Activated gamma-delta T cell treated with anti-CD3 and anti-CD28 coated beads, Interleukin-2, amount 50 U/mL, for 16 hours (primary cell): ENCODE measurements around the gene PRDM11.

Source experiments
- DNase-seq: peaks from one replicate; pipeline ENCODE4 v3.0.0-alpha.2; 2020; ENCODE audit warnings: low read depth

PRDM11 gene

GRCh38 chr11:45142241-45143055 is 4.0 kb upstream of the PRDM11 start:
- DNase-seq: no peak

DNA sequence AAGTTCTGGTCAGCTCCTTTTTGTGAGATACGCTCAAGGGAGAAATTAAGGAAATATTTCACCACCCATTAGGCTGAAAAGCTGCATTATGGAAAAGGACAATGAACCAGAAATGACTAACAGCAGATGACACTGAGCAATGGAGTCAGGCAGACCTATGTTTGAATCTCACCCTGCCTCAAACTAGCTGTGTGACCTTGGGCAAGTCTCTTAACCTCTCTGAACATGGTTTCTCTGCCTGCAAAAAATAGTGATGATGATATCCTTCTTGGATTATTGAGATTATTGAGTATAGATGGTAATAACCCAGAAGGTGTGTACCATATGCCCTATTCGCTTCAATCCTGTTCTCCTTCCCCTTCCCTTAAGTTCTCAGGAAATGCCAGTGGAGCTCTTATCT is 2.9 kb upstream of the PRDM11 start:
- DNase-seq: no peak

DNA sequence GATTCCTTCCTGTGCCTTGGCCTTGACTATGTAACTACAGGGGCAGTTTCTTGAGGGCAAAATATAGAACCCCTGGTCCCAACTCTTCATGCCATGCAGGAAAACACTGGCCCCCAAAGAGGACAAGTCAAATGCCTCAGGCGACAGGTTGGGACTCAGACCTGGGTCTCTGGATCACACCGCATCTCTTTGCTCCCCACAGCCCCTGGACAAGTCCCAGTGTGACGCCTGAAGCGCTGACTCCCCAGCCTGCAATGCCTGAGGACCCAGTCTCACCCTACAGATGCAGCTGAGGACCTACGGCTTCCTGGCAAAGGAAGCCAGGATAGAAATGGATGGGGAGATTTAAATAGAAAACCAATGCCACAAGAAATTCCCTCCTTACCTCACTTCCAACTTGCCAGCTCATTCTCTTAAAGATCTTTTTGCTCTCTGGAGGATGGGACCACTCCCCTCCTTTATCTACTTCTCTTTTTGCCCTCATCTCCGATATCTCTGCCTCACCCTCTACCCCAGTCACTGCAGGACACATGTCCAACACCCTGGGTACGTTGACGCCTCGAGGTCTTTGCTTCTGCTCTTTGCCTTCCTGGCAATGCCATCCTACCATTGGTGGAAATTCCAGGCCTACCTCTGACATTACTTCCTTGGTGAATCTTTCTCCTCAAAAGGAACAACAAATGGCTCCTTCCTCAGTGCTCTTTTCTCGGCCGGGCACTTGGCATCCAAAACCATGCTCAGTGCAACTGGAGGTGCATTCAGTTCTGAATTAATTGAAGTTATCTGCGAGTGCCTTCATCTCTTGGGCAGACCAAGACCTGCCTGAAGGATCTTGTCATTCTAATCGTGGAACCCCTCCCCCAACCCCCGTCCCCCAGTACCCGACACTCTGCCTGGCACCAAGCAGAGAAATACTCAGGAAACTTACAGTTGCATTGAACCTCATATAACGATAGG is 2.0 kb upstream of the PRDM11 start:
- DNase-seq: no peak

- no peak for DNase-seq
These were observed 1.4 kb upstream of the PRDM11 start for GRCh38 chr11:45145083-45145378.

- DNase-seq: no peak
These were observed 914 bp upstream of the PRDM11 start for GRCh38 chr11:45145379-45146071.

DNA sequence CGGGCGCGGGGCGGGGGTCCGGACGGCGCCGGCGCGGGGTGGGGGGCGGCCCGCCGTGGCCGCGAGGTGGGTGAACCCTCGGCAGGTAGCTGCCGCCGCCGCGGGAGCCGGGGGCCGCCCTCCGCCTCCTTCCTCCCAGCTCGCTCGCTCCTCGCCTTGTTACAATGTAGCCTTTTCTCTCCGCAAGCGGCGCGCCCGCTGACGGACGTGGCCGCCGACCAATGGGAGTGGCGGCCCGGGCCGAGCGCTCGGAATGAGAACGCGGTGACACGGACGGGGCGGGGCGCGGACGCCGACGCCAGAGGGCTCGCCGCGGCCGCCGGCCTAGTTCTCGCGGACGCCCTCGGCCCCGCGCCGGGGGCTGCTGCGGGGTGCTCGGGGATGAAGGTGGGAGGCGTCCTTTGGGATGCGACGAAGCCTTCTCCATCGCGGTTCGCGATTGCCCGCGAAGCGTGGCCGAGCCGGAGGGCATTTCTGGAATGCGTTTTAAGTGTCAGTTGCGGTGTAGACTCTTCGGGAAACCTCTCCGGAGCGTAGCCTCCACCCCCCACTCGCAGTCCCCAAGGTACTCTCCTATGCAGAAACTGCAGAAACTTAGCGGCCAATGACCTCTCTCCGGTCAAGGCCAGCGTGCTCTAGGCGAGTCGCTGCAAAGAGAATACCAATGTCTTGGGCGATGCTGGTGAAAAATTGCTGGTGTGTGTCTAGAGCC is 734 bp downstream of the PRDM11 start:
- DNase-seq: peak; percentile 85

DNA sequence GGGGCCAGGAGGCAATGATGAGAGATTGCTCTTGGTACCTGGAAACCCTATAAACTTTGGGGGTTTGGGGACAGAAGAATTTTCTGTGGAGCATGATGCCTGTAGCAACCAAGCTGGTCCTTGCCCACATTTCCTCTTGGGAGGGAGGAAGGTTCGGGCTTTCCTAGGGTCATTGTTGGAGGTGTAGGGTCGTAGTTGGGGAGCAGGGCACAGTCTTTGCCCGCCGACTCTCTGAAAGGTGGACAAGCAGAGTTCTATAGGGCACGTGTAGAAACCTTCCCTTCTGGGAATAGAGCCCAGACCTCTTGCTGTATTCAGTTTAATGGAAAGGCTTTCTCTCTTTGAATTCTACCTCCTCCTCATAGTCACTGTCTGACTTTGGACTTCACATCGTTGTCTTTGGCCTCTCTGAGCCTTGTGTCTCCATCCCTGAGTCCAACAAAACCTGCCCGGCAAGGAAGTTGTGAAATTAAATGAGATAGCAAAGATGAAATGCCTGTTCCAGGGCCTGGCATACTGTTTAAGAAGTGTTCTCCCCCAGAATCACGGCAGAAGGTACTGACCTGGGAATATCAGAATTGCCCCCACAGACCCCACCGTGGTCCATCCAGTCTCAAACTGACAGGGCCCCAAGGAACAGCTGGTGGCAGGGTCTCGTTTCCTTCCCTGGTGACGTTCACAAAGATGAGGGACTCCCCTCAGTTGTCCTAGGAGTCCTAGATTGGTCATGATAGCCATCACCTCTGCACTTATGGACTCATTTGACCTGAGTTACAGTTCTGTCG is 1.6 kb downstream of the PRDM11 start:
- no peak for DNase-seq

DNA sequence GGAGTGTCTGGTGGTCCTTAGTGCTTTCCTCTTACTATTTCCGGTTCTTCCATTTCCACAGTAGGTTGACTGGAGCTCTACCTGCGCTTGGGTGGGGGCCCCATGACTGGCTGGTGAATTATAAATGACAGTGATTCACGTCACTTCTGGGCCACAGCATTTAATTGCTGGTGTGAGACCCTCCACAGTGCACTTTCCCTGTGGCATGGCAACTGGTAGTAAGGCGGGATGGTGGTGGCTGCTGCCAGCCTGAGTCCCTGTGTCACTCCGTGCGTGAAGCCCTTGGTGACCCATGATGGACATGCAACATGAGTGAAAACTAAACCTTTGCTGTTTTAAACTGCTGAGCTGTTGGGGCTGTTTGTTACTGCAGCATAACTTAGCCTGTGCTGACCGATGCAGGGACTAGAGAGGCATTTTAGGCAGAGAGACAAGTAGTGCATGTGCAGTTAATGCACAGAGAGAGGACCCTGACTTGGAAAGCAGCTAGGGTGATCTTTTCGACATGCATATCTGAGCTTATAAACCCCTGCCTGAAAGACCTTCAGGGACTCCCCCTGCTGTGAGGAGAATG is 3.1 kb downstream of the PRDM11 start:
- DNase-seq: no peak

GRCh38 chr11:45150301-45150700 is 3.9 kb downstream of the PRDM11 start:
- DNase-seq: no peak

- DNase-seq: no peak
These were observed 4.5 kb downstream of the PRDM11 start for GRCh38 chr11:45150943-45151342.

- DNase-seq: no peak
These were observed 5.0 kb downstream of the PRDM11 start for GRCh38 chr11:45151362-45151982.

GRCh38 chr11:45152740-45153595 is 6.5 kb downstream of the PRDM11 start:
- no peak for DNase-seq

DNA sequence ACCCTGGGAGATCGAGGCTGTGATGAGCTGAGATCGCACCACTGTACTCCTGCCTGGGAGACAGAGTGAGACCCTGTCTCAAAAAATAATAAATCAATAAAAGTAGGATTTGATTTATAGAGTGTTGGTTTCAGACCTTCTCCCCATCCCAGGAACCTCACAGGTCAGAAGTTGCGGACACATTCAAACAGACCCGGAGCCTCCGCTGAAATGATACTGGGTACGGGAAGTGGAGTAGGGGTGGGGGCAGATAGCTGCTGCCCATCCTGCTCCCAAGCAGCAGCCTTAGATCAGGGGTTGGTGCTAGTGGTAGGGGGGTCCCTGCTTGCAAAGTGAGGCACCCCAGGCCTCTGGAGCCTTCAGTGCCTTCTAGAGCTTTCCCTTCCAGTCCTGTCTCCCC is 7.8 kb downstream of the PRDM11 start:
- DNase-seq: no peak

- DNase-seq: no peak
These were observed 8.7 kb downstream of the PRDM11 start for GRCh38 chr11:45155058-45155551.

DNA sequence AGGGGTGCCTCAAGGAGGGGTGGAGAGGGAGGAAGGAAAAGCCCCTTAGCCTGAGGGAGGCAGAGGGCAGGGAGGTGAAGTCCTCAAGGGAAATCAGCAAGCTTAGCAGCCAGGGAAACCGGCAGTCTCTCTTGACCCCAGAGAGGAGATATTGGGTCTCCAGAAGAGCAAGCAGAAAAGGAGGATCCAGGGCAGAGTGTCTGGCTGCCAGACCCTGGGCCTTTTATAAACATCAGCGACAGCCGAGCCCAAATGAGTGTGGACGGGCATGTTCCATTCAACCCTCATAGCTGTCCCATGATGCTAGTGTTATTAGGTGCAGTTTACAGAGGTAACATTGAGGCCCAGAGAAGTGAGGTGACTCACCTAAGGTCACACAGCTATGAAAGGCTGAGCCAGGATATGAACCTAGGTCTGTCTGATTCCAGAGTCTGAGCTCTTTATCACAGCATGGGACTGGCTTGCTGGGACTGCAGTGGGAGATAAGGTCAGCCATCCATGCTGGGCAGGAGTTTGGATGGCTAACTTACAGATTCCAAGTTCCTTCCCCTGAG is 9.3 kb downstream of the PRDM11 start:
- DNase-seq: no peak

DNA sequence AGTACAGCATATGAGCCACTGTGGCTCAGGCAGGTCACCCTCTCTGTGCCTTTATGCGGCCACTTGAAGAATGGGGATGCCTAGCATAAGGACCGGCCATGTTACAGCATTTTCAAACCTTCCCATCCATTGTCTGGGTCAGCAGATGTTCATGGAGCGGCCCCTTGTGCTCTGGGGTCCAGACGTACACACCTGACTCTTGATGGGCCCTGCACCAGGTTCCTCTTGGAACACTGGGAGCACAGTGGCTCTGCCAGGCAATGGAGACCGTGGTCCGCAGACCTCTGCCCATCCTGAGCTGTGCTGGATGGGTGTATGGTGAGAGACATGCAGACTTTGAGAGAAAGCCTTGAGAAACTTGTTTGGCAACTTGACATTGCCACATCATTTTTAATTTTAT is 9.8 kb downstream of the PRDM11 start:
- no peak for DNase-seq

DNA sequence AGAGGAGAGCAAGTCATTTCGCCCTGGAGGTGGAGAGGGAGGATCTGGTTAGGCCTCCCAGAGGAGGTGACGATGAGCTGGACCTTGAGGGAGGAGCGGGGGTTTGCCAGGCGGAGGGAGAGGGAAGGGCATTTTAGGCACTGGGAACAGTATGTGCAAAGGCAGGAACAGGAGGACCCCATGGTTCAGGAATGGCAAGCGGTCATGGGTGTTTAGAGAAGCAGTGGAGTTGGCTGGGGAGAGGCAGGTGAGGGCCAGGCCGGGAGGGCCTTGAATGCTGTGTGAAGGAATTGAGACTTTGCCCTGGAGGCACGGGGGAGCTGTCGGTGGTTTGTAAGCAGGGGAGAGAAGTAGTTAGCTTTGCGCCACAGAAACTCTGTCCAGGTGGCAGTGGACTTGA is 10.3 kb downstream of the PRDM11 start:
- DNase-seq: no peak

GRCh38 chr11:45157247-45158209 is 11.1 kb downstream of the PRDM11 start:
- DNase-seq: no peak
